Activated CD8-positive, alpha-beta T cell treated with anti-CD3 and anti-CD28 coated beads, Interleukin-2, amount 10 ng/mL, durations not matched to agents 7 days and 5 days (primary cell): Measurements from ENCODE around the gene CEP57. TPM values are rescaled to one million over a fixed set of nuclear protein-coding genes. Genes with fewer than 3 reads are reported as not detected.

Experiments used
- ATAC-seq: fragments of 150-1000 bp; cut with Tn5 transposase; one replicate; pipeline ENCODE4 v1.10.0; 2021; ENCODE audit warnings: moderate library complexity
- CTCF ChIA-PET: fragments of 350-600 bp; sonication (Branson Sonifier 250); formaldehyde crosslinking; loops from one replicate; lab custom pipeline; 2021; ENCODE audit warnings: antibody characterized with exemption; lab: Charles Lee
- POLR2A ChIA-PET: fragments of 350-600 bp; sonication (Branson Sonifier 250); formaldehyde crosslinking; loops from one replicate; lab custom pipeline; 2021; ENCODE audit warnings: antibody characterized with exemption; lab: Charles Lee
- DNase-seq: peaks from one replicate; pipeline ENCODE4 v3.0.0-alpha.2; 2020
- H3K27ac Mint-ChIP-seq: one replicate; pipeline ENCODE4 v1.8.0; 2021; ENCODE audit warnings: mild to moderate bottlenecking, mixed read lengths
- H3K27me3 Mint-ChIP-seq: one replicate; pipeline ENCODE4 v1.8.0; 2021; ENCODE audit warnings: low read depth, mixed read lengths
- H3K36me3 Mint-ChIP-seq: one replicate; pipeline ENCODE4 v1.8.0; 2021; ENCODE audit warnings: low read depth, mixed read lengths
- H3K4me1 Mint-ChIP-seq: one replicate; pipeline ENCODE4 v1.8.0; 2021; ENCODE audit warnings: low read depth, mixed read lengths
- H3K4me3 Mint-ChIP-seq: one replicate; pipeline ENCODE4 v1.8.0; 2021; ENCODE audit warnings: mild to moderate bottlenecking, mixed read lengths
- H3K9me3 Mint-ChIP-seq: one replicate; pipeline ENCODE4 v1.8.0; 2022; ENCODE audit warnings: mixed read lengths; ENCODE audit not compliant: insufficient read depth
- total RNA-seq, 2 experiments: library from RNA; stranded (reverse); gene quantifications; one replicate each; pipeline ENCODE4 v1.2.3, GENCODE V29; 2021

CEP57 gene
- total RNA-seq = 10 to 100 TPM; 85.4 to 86.6 TPM

DNA sequence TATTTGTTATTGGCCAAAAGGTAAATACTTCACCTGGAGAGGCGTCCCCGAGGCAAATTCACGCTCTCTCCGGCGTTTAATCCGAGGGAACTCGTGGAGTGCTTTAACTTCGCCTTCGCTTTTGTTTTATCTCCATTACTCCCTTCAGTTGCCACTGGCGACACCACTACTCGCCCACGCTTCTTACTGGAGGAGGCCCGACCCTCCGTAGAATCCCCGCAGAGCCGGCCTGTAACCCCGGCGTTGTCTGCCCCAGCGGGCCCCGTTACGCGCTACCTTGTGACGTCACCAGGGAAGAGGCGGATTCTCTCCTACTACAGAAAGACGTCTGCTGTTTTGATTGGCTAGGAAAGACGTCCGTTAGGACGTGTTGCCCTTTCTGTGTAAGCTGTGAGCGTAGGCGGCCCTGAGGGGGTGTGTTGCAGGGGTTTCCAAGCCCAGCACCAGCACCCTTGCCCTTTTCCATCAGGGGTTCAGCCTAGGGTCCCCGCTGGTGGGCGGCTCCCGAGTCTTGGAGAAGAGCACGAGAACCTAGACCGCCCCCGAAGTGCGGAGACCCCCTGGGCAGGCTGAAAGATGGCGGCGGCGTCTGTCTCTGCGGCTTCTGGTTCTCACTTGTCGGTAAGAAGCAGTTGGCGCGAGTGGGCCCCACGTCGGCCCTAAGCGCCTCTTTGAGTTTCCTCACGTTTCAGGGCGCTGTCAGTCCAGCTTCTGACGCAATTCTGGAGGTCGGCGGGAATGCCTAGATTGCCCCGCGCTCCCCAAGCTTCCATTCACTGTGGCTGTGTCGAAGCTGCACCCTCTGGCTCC, at the start of gene CEP57:
Gene CEP57, plus strand, starts transcription at position 376 of the 810 bp plus-strand sequence. Its CDS starts 201 bp downstream, at position 577.
- peaks cover 56% of the 10 kb centered on the region for H3K36me3 Mint-ChIP-seq
- DNase-seq (peak; percentile 97), ATAC-seq (peak; percentile 69)
- H3K27ac Mint-ChIP-seq = peak within 1 kb of the TSS; percentile 100
- ChIA-PET CTCF (interaction anchor here (0.7 to 5.8 kb wide), 15 partner anchors 10 to 817 kb away, joined by 3 to 64 read pairs (median 6); partner anchors contain the start of genes CWC15, KDM4D, MAML2 and SESN3), POLR2A (interaction anchor here (0.5 to 5.0 kb wide), 37 partner anchors 10 to 817 kb away, joined by 3 to 42 read pairs (median 4); partner anchors contain the start of genes CCDC82, CWC15, ENDOD1 and JRKL)
- H3K9me3 Mint-ChIP-seq = no peaks in the 10 kb centered on the region
- H3K4me3 Mint-ChIP-seq = peak within 1 kb of the TSS; percentile 99
- H3K27me3 Mint-ChIP-seq = no peaks in the 10 kb centered on the region
- H3K4me1 Mint-ChIP-seq = peaks cover 55% of the 10 kb centered on the region

DNA sequence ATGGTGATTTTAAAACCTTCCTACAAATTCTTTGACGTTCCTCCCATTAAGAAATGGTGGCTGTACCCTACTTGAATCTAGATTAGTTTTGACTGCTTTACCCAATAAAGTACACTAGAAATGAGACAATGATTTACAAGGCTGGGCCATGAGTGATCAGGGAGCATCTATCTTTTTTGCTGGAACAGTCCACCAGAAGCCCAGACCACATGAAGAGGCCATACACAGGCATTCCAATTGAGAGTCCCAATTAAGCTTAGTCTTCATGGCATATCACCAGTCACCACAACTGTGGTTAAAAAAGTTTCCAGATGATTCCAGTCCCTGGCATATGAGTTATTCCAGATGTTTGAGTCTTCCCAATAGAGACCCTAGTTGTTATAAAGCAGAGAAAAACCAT, 40.2 kb upstream of the CEP57 start:
- Mint-ChIP-seq H3K27me3 (peaks cover 23% of the 10 kb centered on the region), H3K4me3 (no peak overlapping the region), H3K4me1 (no peaks in the 10 kb centered on the region), H3K9me3 (no peaks in the 10 kb centered on the region), H3K36me3 (no peaks in the 10 kb centered on the region), H3K27ac (no peak overlapping the region)
- ATAC-seq (no peak), DNase-seq (no peak)
- POLR2A ChIA-PET = no interaction called here
- CTCF ChIA-PET = interaction anchor here (1.1 to 2.9 kb wide), 2 partner anchors 596 to 598 kb away, joined by 4 to 10 read pairs; no protein-coding TSS in a partner anchor

GRCh38 chr11:95751515-95751914, 38.8 kb upstream of the CEP57 start:
- ChIA-PET CTCF (interaction anchor here (2.9 to 18.3 kb wide), 2 partner anchors 595 to 597 kb away, joined by 10 to 294 read pairs; no protein-coding TSS in a partner anchor), POLR2A (no interaction called here)
- no peak for DNase-seq
- H3K27me3 Mint-ChIP-seq = peaks cover 23% of the 10 kb centered on the region
- no peak for ATAC-seq
- H3K4me3 Mint-ChIP-seq = no peak overlapping the region
- H3K9me3 Mint-ChIP-seq = no peaks in the 10 kb centered on the region
- no peak overlapping the region for H3K27ac Mint-ChIP-seq
- no peaks in the 10 kb centered on the region for H3K4me1 Mint-ChIP-seq
- no peaks in the 10 kb centered on the region for H3K36me3 Mint-ChIP-seq

DNA sequence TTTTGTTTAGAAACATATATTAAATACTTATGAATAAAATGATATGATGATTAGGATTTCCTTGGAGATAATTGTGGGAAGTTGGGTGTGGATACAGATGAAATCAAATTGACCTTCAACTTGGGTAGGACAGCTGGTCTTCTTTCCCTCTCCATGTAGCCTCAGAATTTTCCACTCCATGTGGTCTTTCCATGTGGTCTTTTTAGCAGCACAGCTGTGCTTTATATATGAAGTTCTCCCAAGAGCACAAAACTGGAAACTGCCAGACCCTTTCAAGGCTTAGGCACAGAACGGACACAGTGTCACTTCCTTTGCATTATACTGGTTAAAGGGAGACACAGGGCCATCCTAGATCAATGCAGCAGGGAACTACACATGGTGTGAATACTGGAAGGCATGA, 29.4 kb upstream of the CEP57 start:
- no peaks in the 10 kb centered on the region for H3K36me3 Mint-ChIP-seq
- POLR2A ChIA-PET = no interaction called here

GRCh38 chr11:95762534-95762933, 27.8 kb upstream of the CEP57 start:
- H3K27ac Mint-ChIP-seq = no peak overlapping the region
- no peaks in the 10 kb centered on the region for H3K9me3 Mint-ChIP-seq
- DNase-seq (no peak), ATAC-seq (no peak)
- no peaks in the 10 kb centered on the region for H3K36me3 Mint-ChIP-seq
- ChIA-PET POLR2A (no interaction called here), CTCF (interaction anchor here (0.8 to 18.3 kb wide), 6 partner anchors 32 to 621 kb away, joined by 3 to 294 read pairs (median 4); partner anchors contain the start of gene SESN3)
- H3K27me3 Mint-ChIP-seq = peaks cover 3% of the 10 kb centered on the region
- no peak overlapping the region for H3K4me3 Mint-ChIP-seq
- H3K4me1 Mint-ChIP-seq = no peaks in the 10 kb centered on the region

More for the DNA sequence above, 29.4 kb upstream of the CEP57 start:
- no peak overlapping the region for H3K27ac Mint-ChIP-seq
- no peak overlapping the region for H3K4me3 Mint-ChIP-seq
- H3K27me3 Mint-ChIP-seq = peaks cover 3% of the 10 kb centered on the region
- CTCF ChIA-PET = interaction anchor here (0.9 to 18.3 kb wide), 4 partner anchors 55 to 692 kb away, joined by 3 to 294 read pairs (median 8); partner anchors contain the start of gene SESN3
- DNase-seq = no peak
- ATAC-seq = no peak
- no peaks in the 10 kb centered on the region for H3K4me1 Mint-ChIP-seq
- H3K9me3 Mint-ChIP-seq = no peaks in the 10 kb centered on the region

DNA sequence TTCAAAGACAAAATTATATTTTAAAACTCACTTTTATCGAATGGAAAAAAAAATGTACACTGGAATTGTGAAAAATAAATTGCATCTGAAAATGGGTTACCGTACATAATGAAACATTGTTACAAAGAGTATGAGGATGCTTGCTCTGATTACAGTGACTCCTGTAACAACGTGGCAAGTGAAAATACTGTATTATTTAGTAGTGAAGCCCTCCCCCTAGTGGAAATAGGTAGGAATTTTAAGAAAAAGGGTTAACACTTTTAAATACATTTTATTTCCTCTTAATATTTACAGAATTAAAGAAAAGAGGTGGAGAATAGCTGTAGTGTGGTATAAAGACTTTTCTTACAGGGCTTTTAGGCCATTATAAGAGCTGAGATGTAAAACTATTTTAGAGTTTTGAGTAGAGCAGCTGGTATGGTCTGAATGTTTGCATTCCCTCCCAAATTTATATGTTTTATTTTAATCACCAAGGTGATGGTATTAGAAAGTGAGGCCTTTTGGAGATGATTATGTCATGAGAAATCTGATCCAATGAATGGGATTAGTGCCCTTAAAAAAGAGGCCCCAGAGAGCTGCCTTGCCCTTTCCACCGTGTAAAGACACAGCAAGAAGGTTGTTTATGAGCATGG, 25.9 kb upstream of the CEP57 start:
- Mint-ChIP-seq H3K9me3 (no peaks in the 10 kb centered on the region), H3K4me1 (no peaks in the 10 kb centered on the region), H3K36me3 (peaks cover 7% of the 10 kb centered on the region), H3K4me3 (no peak overlapping the region), H3K27me3 (peaks cover 3% of the 10 kb centered on the region), H3K27ac (no peak overlapping the region)
- DNase-seq = no peak
- ChIA-PET CTCF (interaction anchor here (0.9 to 18.3 kb wide), 8 partner anchors 9 to 608 kb away, joined by 3 to 294 read pairs (median 4); partner anchors contain the start of gene FAM76B), POLR2A (no interaction called here)
- peak; percentile 84 for ATAC-seq

DNA sequence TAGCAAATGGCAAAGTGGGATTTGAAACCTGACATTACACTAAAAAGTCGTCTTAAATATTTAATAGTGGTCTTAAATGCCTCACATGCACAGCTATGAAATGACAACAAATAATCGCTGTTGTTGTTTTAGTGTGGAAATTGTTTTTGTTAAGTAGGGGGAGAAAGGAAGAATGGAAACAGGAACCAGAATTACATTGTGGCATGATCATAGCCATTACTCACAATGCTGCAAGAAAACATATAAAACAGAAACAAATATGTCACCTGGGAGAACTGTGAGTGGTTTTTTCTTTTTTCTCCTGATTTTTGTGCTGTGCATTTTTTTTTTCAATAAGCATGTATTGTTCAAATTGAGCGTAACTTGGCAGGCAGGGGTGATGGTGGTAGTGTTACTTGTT, 23.6 kb upstream of the CEP57 start:
- Mint-ChIP-seq H3K9me3 (no peaks in the 10 kb centered on the region), H3K4me1 (no peaks in the 10 kb centered on the region), H3K4me3 (no peak overlapping the region), H3K27me3 (no peaks in the 10 kb centered on the region), H3K27ac (no peak overlapping the region), H3K36me3 (peaks cover 16% of the 10 kb centered on the region)
- ChIA-PET CTCF (interaction anchor here (0.8 to 18.3 kb wide), 2 partner anchors 611 to 696 kb away, joined by 3 to 294 read pairs; no protein-coding TSS in a partner anchor), POLR2A (no interaction called here)
- ATAC-seq (no peak), DNase-seq (no peak)

DNA sequence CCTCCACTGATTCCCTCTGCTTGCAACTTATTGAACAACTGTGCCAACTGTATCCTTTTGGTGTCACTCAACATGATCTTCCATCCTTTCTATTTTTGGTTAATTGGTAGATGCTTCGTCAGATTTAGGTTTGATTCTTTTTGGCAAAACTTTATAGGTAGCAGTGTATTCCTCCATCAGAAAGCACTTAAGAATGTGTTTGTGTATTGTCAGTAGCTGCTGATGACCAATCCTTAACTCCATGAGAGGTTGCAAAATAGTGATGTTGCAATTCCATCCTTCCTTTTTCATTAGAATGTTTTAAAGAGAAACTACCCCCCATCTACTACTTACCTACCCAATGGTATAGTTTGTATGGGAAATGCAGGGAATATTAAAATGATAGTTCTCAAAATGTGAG, 22.8 kb upstream of the CEP57 start:
- H3K36me3 Mint-ChIP-seq = peaks cover 20% of the 10 kb centered on the region
- ATAC-seq (no peak), DNase-seq (no peak)
- no peaks in the 10 kb centered on the region for H3K9me3 Mint-ChIP-seq
- no peaks in the 10 kb centered on the region for H3K4me1 Mint-ChIP-seq
- no peak overlapping the region for H3K27ac Mint-ChIP-seq
- H3K27me3 Mint-ChIP-seq = no peaks in the 10 kb centered on the region
- H3K4me3 Mint-ChIP-seq = no peak overlapping the region
- CTCF ChIA-PET = interaction anchor here (0.7 to 18.3 kb wide), 5 partner anchors 23 to 626 kb away, joined by 3 to 294 read pairs (median 5); partner anchors contain the start of gene CEP57
- POLR2A ChIA-PET = interaction anchor here (1.0 kb wide), 1 partner anchor 22 kb away, joined by 4 read pairs; no protein-coding TSS in a partner anchor

DNA sequence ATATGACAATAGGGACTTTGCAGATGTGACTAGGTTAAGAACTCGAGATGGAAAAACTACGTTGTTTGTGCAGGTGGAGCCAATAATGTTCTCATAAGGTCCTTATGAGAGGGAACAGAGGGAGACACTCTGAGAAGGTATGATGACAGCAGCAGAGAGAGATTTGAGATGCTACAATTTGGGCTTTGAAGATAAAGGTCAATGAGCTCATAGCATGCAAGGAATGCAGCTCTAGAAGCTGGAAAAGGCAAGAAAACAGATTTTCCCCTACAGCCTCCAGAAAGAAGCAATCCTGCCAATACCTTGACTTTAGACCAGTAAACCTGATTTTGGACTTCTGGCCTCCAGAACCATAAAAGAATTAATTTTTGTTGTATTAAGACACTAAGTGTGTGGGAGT, 21.8 kb upstream of the CEP57 start:
- peaks cover 25% of the 10 kb centered on the region for H3K36me3 Mint-ChIP-seq
- no peaks in the 10 kb centered on the region for H3K9me3 Mint-ChIP-seq
- no peak for DNase-seq
- ChIA-PET POLR2A (interaction anchor here (0.5 kb wide), 1 partner anchor 614 kb away, joined by 3 read pairs; no protein-coding TSS in a partner anchor), CTCF (interaction anchor here (1.1 to 18.3 kb wide), 5 partner anchors 22 to 625 kb away, joined by 3 to 294 read pairs (median 5); partner anchors contain the start of gene CEP57)
- no peak overlapping the region for H3K4me3 Mint-ChIP-seq
- no peaks in the 10 kb centered on the region for H3K4me1 Mint-ChIP-seq
- no peak for ATAC-seq
- H3K27ac Mint-ChIP-seq = no peak overlapping the region
- no peaks in the 10 kb centered on the region for H3K27me3 Mint-ChIP-seq

DNA sequence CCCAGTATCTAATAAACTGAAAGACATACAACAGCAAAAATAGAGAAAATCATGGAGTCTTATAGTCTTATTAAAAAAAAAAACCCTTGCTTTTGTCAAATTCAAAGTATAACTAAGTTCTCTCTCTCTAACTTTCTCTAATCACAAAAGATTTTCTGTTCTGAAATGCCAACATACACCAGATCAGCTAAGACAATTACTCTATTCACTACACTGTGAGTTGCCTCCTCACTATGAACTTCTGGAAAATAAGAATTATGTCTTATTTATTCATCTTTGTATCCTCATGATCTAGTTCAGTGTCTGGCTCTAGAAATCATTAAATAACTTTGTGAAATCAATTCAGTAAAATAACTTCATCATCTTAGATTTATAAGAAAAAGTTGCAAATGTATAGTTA, 13.4 kb upstream of the CEP57 start:
- Mint-ChIP-seq H3K36me3 (peaks cover 66% of the 10 kb centered on the region), H3K4me3 (no peak overlapping the region), H3K27me3 (no peaks in the 10 kb centered on the region), H3K27ac (no peak overlapping the region), H3K9me3 (no peaks in the 10 kb centered on the region), H3K4me1 (peaks cover 13% of the 10 kb centered on the region)
- CTCF ChIA-PET = no interaction called here
- POLR2A ChIA-PET = interaction anchor here (2.6 kb wide), 1 partner anchor 12 kb away, joined by 5 read pairs; the partner anchor contains the start of gene FAM76B
- DNase-seq = no peak
- no peak for ATAC-seq

- POLR2A ChIA-PET = interaction anchor here (2.6 kb wide), 1 partner anchor 11 kb away, joined by 5 read pairs; the partner anchor contains the start of gene FAM76B
- Mint-ChIP-seq H3K4me1 (peaks cover 27% of the 10 kb centered on the region), H3K36me3 (peaks cover 70% of the 10 kb centered on the region), H3K27me3 (no peaks in the 10 kb centered on the region), H3K4me3 (no peak overlapping the region), H3K27ac (no peak overlapping the region), H3K9me3 (no peaks in the 10 kb centered on the region)
- no peak for ATAC-seq
- DNase-seq = no peak
- CTCF ChIA-PET = interaction anchor here (0.7 to 1.5 kb wide), 2 partner anchors 9 to 628 kb away, joined by 3 to 4 read pairs; no protein-coding TSS in a partner anchor
Observed at GRCh38 chr11:95778699-95779098, 11.6 kb upstream of the CEP57 start.
